ENCODE data around the gene MRM3. TPM values are rescaled to one million over a fixed set of nuclear protein-coding genes. Genes with fewer than 3 reads are reported as not detected.

The MRM3 gene
- 18.7 TPM for total RNA-seq
- long read RNA-seq, transcript MRM3-201 (4 exons, 1,809 nt), result major isoform, 31 of 35 reads
- long read RNA-seq, partial matches to known transcripts, result 0 of 35 reads
- long read RNA-seq, other reads (novel, unspliced or antisense), result 3 of 35 reads

GRCh38 chr17:781805-782731, at the start of gene MRM3, which contains the start of gene GLOD4:
Gene MRM3 (plus strand): TSS chr17:782353. CDS start chr17:782379, 26 bp downstream.
Gene GLOD4 (minus strand): TSS chr17:782280. CDS start chr17:782255, 25 bp downstream.
- intact Hi-C loops (cut with micrococcal nuclease), result no loop called here

GRCh38 chr17:732902-733720, 49.0 kb upstream of the MRM3 start:
- peaks cover 25% of the 10 kb centered on the region for H3K4me1 ChIP-seq
- H3K27me3 ChIP-seq (ENCODE audit: low read depth), result no peaks in the 10 kb centered on the region
- DNase-seq, result peak; percentile 36
- no peak for TF ChIP-seq CTCF (IDR thresholded peaks at IDR 0.05; ENCODE audit: borderline replicate concordance)
- peak overlapping the region; percentile 90 for H3K4me3 ChIP-seq
- intact Hi-C loops (cut with micrococcal nuclease), result no loop called here
- H3K36me3 ChIP-seq, result peaks cover under 1% of the 10 kb centered on the region
- no peaks in the 10 kb centered on the region for H3K9me3 ChIP-seq (replicated peaks)
- H3K27ac ChIP-seq (replicated peaks), result peak overlapping the region; percentile 84

More at GRCh38 chr17:781805-782731, at the start of gene MRM3, which contains the start of gene GLOD4:
- Histone ChIP-seq H3K4me1 (peaks cover 38% of the 10 kb centered on the region), H3K27ac (replicated peaks) (peak within 1 kb of the TSS; percentile 86), H3K4me3 (peak within 1 kb of the TSS; percentile 92), H3K27me3 (ENCODE audit: low read depth) (no peaks in the 10 kb centered on the region), H3K9me3 (replicated peaks) (no peaks in the 10 kb centered on the region), H3K36me3 (peaks cover 34% of the 10 kb centered on the region)
- TF ChIP-seq CTCF (IDR thresholded peaks at IDR 0.05; ENCODE audit: borderline replicate concordance), result peak; percentile 39
- peak; percentile 95 for DNase-seq

- peak overlapping the region; percentile 90 for H3K4me3 ChIP-seq
- H3K9me3 ChIP-seq (replicated peaks), result no peaks in the 10 kb centered on the region
- H3K27me3 ChIP-seq (ENCODE audit: low read depth), result no peaks in the 10 kb centered on the region
- peaks cover 25% of the 10 kb centered on the region for H3K4me1 ChIP-seq
- H3K36me3 ChIP-seq, result peaks cover 6% of the 10 kb centered on the region
- DNase-seq, result no peak
- TF ChIP-seq CTCF (IDR thresholded peaks at IDR 0.05; ENCODE audit: borderline replicate concordance), result no peak
- intact Hi-C loops (cut with micrococcal nuclease), result no loop called here
- H3K27ac ChIP-seq (replicated peaks), result peak overlapping the region; percentile 84
Observed at GRCh38 chr17:733743-734142, 48.4 kb upstream of the MRM3 start.

GRCh38 chr17:737561-738113, 44.5 kb upstream of the MRM3 start:
- intact Hi-C loops (cut with micrococcal nuclease), result no loop called here

More at GRCh38 chr17:737561-738113, 44.5 kb upstream of the MRM3 start:
- DNase-seq, result no peak
- Histone ChIP-seq H3K4me1 (peaks cover 13% of the 10 kb centered on the region), H3K27ac (replicated peaks) (no peak overlapping the region), H3K27me3 (ENCODE audit: low read depth) (no peaks in the 10 kb centered on the region), H3K36me3 (peaks cover 34% of the 10 kb centered on the region), H3K9me3 (replicated peaks) (no peaks in the 10 kb centered on the region), H3K4me3 (no peak overlapping the region)
- TF ChIP-seq CTCF (IDR thresholded peaks at IDR 0.05; ENCODE audit: borderline replicate concordance), result no peak

Measured in left ventricle myocardium inferior (tissue), 1 donor.